Measurements from ENCODE around the gene SPINK8. TPM values are rescaled to one million over a fixed set of nuclear protein-coding genes. Genes with fewer than 3 reads are reported as not detected.
"Not testable (repeated sequence)": the region's sequence is repeated elsewhere in the genome, so short reads cannot be mapped to it uniquely, and the experiment has no call there.

SPINK8 gene
- total RNA-seq, 2 donors from 2014 or later: not detected

- Histone ChIP-seq H3K9ac (ENCODE audit: extremely low read depth, low read length, poor library complexity, severe bottlenecking) (no peak overlapping the region), H3K4me1 (ENCODE audit: control insufficient read depth, insufficient read depth, low read length) (no peaks in the 10 kb centered on the region), H3K9me3 (ENCODE audit: control insufficient read depth, low read length) (no peaks in the 10 kb centered on the region), H3K27me3 (ENCODE audit: control insufficient read depth, insufficient read depth, low read length, poor library complexity, severe bottlenecking) (no peaks in the 10 kb centered on the region), H3K36me3 (ENCODE audit: control insufficient read depth, insufficient read depth, low read length) (no peaks in the 10 kb centered on the region), H3K4me3 (ENCODE audit: low read length) (no peak overlapping the region), H3K27ac (ENCODE audit: low read depth, low read length) (no peak overlapping the region)
- peaks cover 2% of the 10 kb centered on the region for H3K27me3 Mint-ChIP-seq (ENCODE audit: insufficient read depth)
- no peak overlapping the region for H3K27ac Mint-ChIP-seq
- WGBS, 2 experiments (ENCODE audit: insufficient coverage in 1 of 2, insufficient read length in 1 of 2): 92% methylated on average over 3 of the region's 3 CpGs; no CpG with 5 or more reads in 1 of the 2 experiments
- H3K4me3 Mint-ChIP-seq: no peak overlapping the region
- no peak for DNase-seq
- H3K4me1 Mint-ChIP-seq: peaks cover 14% of the 10 kb centered on the region
- no peak for TF ChIP-seq CTCF (conservative IDR thresholded peaks at IDR 0.05)
- no peaks in the 10 kb centered on the region for H3K9me3 Mint-ChIP-seq
- H3K36me3 Mint-ChIP-seq (ENCODE audit: low read depth): no peaks in the 10 kb centered on the region
These were observed 1.1 kb upstream of the SPINK8 start for GRCh38 chr3:48334605-48335004.

GRCh38 chr3:48331706-48332435, 1.6 kb downstream of the SPINK8 start:
- not testable (repeated sequence) for H3K9me3 Mint-ChIP-seq; H3K27me3 ChIP-seq (ENCODE audit: control insufficient read depth, insufficient read depth, low read length, poor library complexity, severe bottlenecking); H3K36me3 ChIP-seq (ENCODE audit: control insufficient read depth, insufficient read depth, low read length); H3K9ac ChIP-seq (ENCODE audit: extremely low read depth, low read length, poor library complexity, severe bottlenecking); H3K36me3 Mint-ChIP-seq (ENCODE audit: low read depth); H3K27ac Mint-ChIP-seq; H3K27ac ChIP-seq (ENCODE audit: low read depth, low read length); H3K4me3 Mint-ChIP-seq; H3K4me3 ChIP-seq (ENCODE audit: low read length); DNase-seq; H3K4me1 ChIP-seq (ENCODE audit: control insufficient read depth, insufficient read depth, low read length); H3K27me3 Mint-ChIP-seq (ENCODE audit: insufficient read depth); H3K9me3 ChIP-seq (ENCODE audit: control insufficient read depth, low read length)
- 92 to 100% methylated on average over 7 to 10 of the region's 10 CpGs for WGBS, 2 experiments (ENCODE audit: insufficient coverage in 1 of 2, insufficient read length in 1 of 2)
- H3K4me1 Mint-ChIP-seq: peaks cover 14% of the 10 kb centered on the region

- Histone ChIP-seq H3K9ac (ENCODE audit: extremely low read depth, low read length, poor library complexity, severe bottlenecking) (no peak overlapping the region), H3K36me3 (ENCODE audit: control insufficient read depth, insufficient read depth, low read length) (no peaks in the 10 kb centered on the region), H3K27me3 (ENCODE audit: control insufficient read depth, insufficient read depth, low read length, poor library complexity, severe bottlenecking) (no peaks in the 10 kb centered on the region), H3K4me1 (ENCODE audit: control insufficient read depth, insufficient read depth, low read length) (no peaks in the 10 kb centered on the region), H3K4me3 (ENCODE audit: low read length) (no peak overlapping the region), H3K9me3 (ENCODE audit: control insufficient read depth, low read length) (peaks cover 4% of the 10 kb centered on the region), H3K27ac (ENCODE audit: low read depth, low read length) (no peak overlapping the region)
- H3K36me3 Mint-ChIP-seq (ENCODE audit: low read depth): no peaks in the 10 kb centered on the region
- no peaks in the 10 kb centered on the region for H3K4me1 Mint-ChIP-seq
- H3K4me3 Mint-ChIP-seq: no peak overlapping the region
- H3K27me3 Mint-ChIP-seq (ENCODE audit: insufficient read depth): peaks cover 1% of the 10 kb centered on the region
- DNase-seq: no peak
- TF ChIP-seq CTCF (conservative IDR thresholded peaks at IDR 0.05): no peak
- H3K27ac Mint-ChIP-seq: no peak overlapping the region
- WGBS, 2 experiments (ENCODE audit: insufficient coverage in 1 of 2, insufficient read length in 1 of 2): 75 to 79% methylated on average over 2 of the region's 2 CpGs
- H3K9me3 Mint-ChIP-seq: peaks cover 8% of the 10 kb centered on the region
These were observed 12.5 kb downstream of the SPINK8 start for GRCh38 chr3:48320996-48321395.

All from endodermal cell (in vitro differentiated cells).